Activated naive CD4-positive, alpha-beta T cell treated with anti-CD3 and anti-CD28 coated beads, Interleukin-2, amount 50 U/mL, for 24 hours (primary cell): Measurements from ENCODE around the gene DDX17.
A peak's percentile ranks its signal among the peaks of the same experiment; 100 is the strongest.

Experiments
- H3K27ac Mint-ChIP-seq: one replicate; pipeline ENCODE4 v1.8.0; 2021; ENCODE audit warnings: mild to moderate bottlenecking, mixed read lengths
- H3K27me3 Mint-ChIP-seq: one replicate; pipeline ENCODE4 v1.8.0; 2021; ENCODE audit warnings: mixed read lengths
- H3K36me3 Mint-ChIP-seq: one replicate; pipeline ENCODE4 v1.8.0; 2021; ENCODE audit warnings: mixed read lengths
- H3K4me1 Mint-ChIP-seq: one replicate; pipeline ENCODE4 v1.8.0; 2021; ENCODE audit warnings: mixed read lengths
- H3K4me3 Mint-ChIP-seq: one replicate; pipeline ENCODE4 v1.8.0; 2021; ENCODE audit warnings: mild to moderate bottlenecking, mixed read lengths
- H3K9me3 Mint-ChIP-seq: one replicate; pipeline ENCODE4 v1.8.0; 2021; ENCODE audit warnings: mixed read lengths

DDX17 gene

DNA sequence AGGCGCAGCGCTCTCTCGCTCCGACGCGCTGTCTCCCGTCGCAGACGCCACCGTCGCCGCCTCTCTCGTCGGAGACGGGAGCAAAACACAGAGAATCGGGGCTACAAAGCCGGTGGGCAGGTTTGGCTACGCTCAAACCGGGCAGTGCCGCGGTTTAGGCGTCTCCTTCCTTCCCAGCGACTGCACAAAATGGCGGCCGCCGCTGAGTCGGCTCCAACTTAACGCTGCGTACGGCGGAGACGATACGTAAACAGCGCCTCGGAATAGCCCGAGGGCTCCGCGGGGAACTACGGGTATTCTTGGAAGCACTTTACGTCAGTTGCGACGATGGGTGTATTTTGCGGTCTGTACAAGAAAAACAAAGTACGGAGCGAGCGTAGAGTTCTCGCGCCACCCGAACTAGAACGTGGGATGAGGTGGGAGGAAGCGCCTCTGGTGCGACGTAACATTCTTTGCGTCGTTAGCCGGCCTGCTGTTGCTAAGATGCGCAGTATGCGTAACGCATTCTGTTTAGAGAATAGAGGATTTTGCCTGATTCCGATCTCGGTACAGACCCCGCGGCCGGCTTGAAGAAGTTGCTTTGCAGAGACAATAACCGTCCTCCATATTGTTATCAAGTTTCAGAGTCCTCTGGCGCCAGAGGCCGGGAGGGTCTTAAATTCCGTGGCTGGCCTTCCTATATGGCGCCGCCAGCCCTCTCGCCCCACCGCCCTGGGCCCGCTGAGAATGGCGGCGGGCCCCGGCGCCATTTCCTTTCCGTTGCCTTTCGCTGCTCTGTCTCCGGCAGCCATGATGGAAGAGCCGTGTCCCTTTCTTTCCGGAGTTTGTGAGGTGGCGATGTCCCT, at the start of gene DDX17:
Gene DDX17 (minus strand): TSS at position 194 of the 845 bp plus-strand sequence.
- peak within 1 kb of the TSS; percentile 99 for H3K4me3 Mint-ChIP-seq
- H3K36me3 Mint-ChIP-seq = peaks cover 17% of the 10 kb centered on the region
- H3K9me3 Mint-ChIP-seq = no peaks in the 10 kb centered on the region
- no peaks in the 10 kb centered on the region for H3K27me3 Mint-ChIP-seq
- H3K27ac Mint-ChIP-seq = peak within 1 kb of the TSS; percentile 100
- H3K4me1 Mint-ChIP-seq = peaks cover 51% of the 10 kb centered on the region

DNA sequence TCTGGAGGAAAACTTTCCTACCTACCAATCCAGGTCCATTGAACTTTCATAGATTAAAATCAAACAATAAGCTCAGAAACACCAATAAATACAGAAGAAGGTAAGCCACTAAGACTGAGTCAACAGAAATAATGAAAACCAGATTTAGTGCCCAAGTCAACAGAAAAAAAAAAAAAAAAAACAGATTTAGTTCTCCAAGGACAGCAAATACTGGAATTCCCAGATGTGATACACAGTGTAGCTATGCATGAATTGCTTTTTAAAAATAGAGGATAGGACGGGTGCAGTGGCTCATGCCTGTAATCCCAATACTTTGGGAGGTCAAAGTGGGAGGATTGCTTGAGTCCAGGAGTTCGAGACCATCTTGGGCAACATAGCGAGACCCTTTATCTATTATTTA, 48.2 kb upstream of the DDX17 start:
- H3K4me1 Mint-ChIP-seq = no peaks in the 10 kb centered on the region
- no peaks in the 10 kb centered on the region for H3K9me3 Mint-ChIP-seq
- no peaks in the 10 kb centered on the region for H3K27me3 Mint-ChIP-seq
- no peaks in the 10 kb centered on the region for H3K36me3 Mint-ChIP-seq
- no peak overlapping the region for H3K27ac Mint-ChIP-seq
- no peak overlapping the region for H3K4me3 Mint-ChIP-seq

DNA sequence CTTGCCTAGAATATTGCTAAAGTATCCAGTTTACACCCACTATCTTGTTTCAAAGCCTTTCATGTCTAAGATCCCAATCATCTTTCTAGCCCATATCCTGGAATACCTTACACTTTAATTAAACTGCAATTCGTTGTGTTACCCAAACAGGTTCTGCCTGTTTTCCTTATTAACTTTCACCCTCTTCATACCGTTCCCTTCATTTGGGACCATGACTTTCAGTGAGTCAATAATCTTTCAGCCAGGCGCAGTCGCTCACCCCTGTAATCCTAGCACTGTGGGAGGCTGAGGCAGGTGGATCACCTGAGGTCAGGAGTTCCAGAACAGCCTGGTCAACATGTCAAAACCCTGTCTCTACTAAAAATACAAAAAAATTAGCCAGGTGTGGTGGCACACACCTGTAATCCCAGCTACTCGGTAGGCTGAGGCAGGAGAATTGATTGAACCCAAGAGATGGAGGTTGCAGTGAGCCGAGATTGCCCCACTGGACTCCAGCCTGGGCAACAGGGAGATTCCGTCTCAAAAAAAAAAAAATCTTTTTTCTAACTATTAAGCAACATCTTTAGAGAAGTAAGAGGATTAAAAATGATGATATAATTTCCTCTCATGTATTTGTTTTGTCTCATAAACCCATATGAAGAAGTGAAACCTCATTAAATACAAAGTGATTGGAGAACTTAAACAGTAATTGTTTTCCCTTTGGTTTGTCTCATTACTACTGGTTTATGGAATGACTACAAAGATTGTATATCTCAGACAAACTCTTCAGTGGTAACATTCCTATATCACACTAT, 43.2 kb upstream of the DDX17 start:
- H3K9me3 Mint-ChIP-seq = no peaks in the 10 kb centered on the region
- no peaks in the 10 kb centered on the region for H3K36me3 Mint-ChIP-seq
- no peak overlapping the region for H3K4me3 Mint-ChIP-seq
- H3K27me3 Mint-ChIP-seq = no peaks in the 10 kb centered on the region
- no peak overlapping the region for H3K27ac Mint-ChIP-seq
- H3K4me1 Mint-ChIP-seq = no peaks in the 10 kb centered on the region

GRCh38 chr22:38540701-38541100, 34.6 kb upstream of the DDX17 start:
- Mint-ChIP-seq H3K9me3 (no peaks in the 10 kb centered on the region), H3K27me3 (no peaks in the 10 kb centered on the region), H3K4me3 (no peak overlapping the region), H3K4me1 (no peaks in the 10 kb centered on the region), H3K27ac (no peak overlapping the region), H3K36me3 (peaks cover 3% of the 10 kb centered on the region)

GRCh38 chr22:38531251-38531938, 25.3 kb upstream of the DDX17 start:
- Mint-ChIP-seq H3K9me3 (no peaks in the 10 kb centered on the region), H3K27me3 (no peaks in the 10 kb centered on the region), H3K4me3 (peak overlapping the region; percentile 78), H3K36me3 (no peaks in the 10 kb centered on the region), H3K27ac (peak overlapping the region; percentile 94), H3K4me1 (peaks cover 15% of the 10 kb centered on the region)

DNA sequence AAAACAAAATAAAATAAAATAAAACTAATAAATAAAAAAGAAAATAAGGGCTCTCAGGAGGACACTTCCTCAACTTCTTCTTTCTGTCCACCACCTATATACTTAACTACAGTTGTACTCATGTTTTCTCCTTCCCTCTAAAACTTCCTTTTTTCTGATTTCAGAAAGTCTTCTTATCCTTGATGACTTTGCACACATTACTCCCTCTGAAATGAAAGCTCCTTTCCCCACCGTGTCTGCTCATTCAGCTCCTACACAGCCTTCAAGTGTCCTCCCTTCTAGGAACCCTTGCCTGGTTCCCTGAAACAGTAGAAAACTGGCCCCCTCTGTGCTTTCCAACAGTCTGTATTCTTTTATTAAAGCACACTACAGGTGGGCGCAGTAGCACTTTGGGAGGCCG, 18.3 kb upstream of the DDX17 start:
- Mint-ChIP-seq H3K4me3 (no peak overlapping the region), H3K27me3 (peaks cover 2% of the 10 kb centered on the region), H3K27ac (no peak overlapping the region), H3K4me1 (peaks cover 3% of the 10 kb centered on the region), H3K36me3 (no peaks in the 10 kb centered on the region), H3K9me3 (no peaks in the 10 kb centered on the region)

DNA sequence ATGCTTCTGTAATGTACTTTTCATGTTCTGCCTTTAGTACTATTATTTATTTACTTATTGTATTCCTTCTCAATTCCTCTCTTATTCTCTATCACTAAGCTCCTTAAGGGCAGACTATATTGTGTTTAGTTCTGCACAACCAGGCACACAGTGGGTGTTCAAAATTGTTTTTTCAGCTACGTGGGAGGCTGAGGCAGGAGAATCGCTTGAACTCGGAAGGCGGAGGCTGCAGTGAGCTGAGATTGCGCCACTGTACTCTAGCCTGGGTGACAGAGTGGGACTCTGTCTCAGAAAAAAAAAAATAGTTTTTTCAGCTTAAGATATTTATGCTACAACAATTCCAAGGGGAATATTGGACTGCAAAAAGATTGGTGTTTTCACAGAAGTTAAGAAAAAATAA, 17.4 kb upstream of the DDX17 start:
- no peaks in the 10 kb centered on the region for H3K4me1 Mint-ChIP-seq
- peaks cover 2% of the 10 kb centered on the region for H3K27me3 Mint-ChIP-seq
- H3K4me3 Mint-ChIP-seq = no peak overlapping the region
- no peaks in the 10 kb centered on the region for H3K9me3 Mint-ChIP-seq
- no peak overlapping the region for H3K27ac Mint-ChIP-seq
- H3K36me3 Mint-ChIP-seq = no peaks in the 10 kb centered on the region

- H3K4me3 Mint-ChIP-seq = no peak overlapping the region
- H3K4me1 Mint-ChIP-seq = no peaks in the 10 kb centered on the region
- no peak overlapping the region for H3K27ac Mint-ChIP-seq
- peaks cover 2% of the 10 kb centered on the region for H3K27me3 Mint-ChIP-seq
- H3K9me3 Mint-ChIP-seq = no peaks in the 10 kb centered on the region
- H3K36me3 Mint-ChIP-seq = no peaks in the 10 kb centered on the region
These were observed 16.9 kb upstream of the DDX17 start for GRCh38 chr22:38523029-38523428.

GRCh38 chr22:38519453-38520250, 13.5 kb upstream of the DDX17 start:
- peaks cover 2% of the 10 kb centered on the region for H3K27me3 Mint-ChIP-seq
- no peak overlapping the region for H3K27ac Mint-ChIP-seq
- no peaks in the 10 kb centered on the region for H3K4me1 Mint-ChIP-seq
- H3K9me3 Mint-ChIP-seq = no peaks in the 10 kb centered on the region
- no peak overlapping the region for H3K4me3 Mint-ChIP-seq
- no peaks in the 10 kb centered on the region for H3K36me3 Mint-ChIP-seq

- Mint-ChIP-seq H3K4me1 (no peaks in the 10 kb centered on the region), H3K36me3 (no peaks in the 10 kb centered on the region)
These were observed 12.5 kb upstream of the DDX17 start for GRCh38 chr22:38518620-38519019.

DNA sequence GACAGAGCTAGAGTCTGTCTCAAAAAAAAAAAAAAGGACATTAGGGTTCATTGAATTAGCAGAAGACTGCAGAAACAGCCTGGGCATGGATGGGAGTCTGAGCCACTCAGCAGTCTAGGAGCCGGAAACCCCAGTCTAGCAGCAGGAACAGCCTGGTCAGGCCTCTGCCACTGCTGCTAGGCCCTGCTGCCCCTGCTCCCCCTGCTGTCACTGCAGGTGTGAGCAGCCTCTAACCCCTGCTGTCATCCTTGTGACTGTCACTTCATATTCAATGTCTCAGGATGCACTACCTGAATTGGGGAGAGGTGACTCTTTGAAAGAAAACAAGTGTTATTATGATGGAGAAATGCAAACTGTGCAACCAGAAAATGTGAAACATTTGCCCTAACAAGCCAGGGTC, 7.0 kb upstream of the DDX17 start:
- Mint-ChIP-seq H3K4me3 (no peak overlapping the region), H3K27me3 (no peaks in the 10 kb centered on the region), H3K9me3 (no peaks in the 10 kb centered on the region), H3K4me1 (peaks cover 10% of the 10 kb centered on the region), H3K36me3 (no peaks in the 10 kb centered on the region), H3K27ac (no peak overlapping the region)

More at GRCh38 chr22:38518620-38519019, 12.5 kb upstream of the DDX17 start:
- no peak overlapping the region for H3K27ac Mint-ChIP-seq
- H3K9me3 Mint-ChIP-seq = no peaks in the 10 kb centered on the region
- no peaks in the 10 kb centered on the region for H3K27me3 Mint-ChIP-seq
- H3K4me3 Mint-ChIP-seq = no peak overlapping the region

DNA sequence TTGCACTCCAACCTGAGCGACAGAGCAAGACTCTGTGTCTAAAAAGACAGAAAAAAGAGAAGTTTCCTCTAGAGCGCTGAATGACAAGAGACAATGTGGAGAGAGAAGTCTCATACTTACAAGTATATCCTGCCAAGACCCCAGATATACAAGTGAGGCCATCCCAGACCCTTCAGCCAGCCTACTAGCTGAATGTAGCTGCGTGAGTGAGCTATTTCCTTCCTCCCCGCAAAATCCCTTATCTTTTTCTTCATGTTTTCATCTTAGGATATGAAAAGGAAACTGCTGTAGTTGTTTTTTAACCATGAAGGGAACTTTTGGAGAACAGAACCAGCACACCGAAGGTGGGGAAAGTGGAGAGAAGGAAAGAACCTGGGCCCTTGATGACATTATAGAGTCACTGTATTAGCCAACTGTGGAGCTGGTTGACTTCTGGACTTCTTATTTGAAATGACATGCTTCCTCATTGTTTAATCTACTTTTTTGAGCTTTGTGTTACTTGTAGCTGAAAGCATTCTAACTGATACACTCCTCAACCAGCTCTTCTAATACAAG, 4.4 kb upstream of the DDX17 start:
- no peak overlapping the region for H3K27ac Mint-ChIP-seq
- H3K4me1 Mint-ChIP-seq = peaks cover 21% of the 10 kb centered on the region
- H3K9me3 Mint-ChIP-seq = no peaks in the 10 kb centered on the region
- H3K36me3 Mint-ChIP-seq = peaks cover 2% of the 10 kb centered on the region
- H3K4me3 Mint-ChIP-seq = no peak overlapping the region
- no peaks in the 10 kb centered on the region for H3K27me3 Mint-ChIP-seq

- Mint-ChIP-seq H3K27ac (peak overlapping the region; percentile 100), H3K4me1 (peaks cover 56% of the 10 kb centered on the region), H3K36me3 (peaks cover 19% of the 10 kb centered on the region), H3K27me3 (no peaks in the 10 kb centered on the region), H3K9me3 (no peaks in the 10 kb centered on the region), H3K4me3 (peak overlapping the region; percentile 99)
These were observed 482 bp downstream of the DDX17 start for GRCh38 chr22:38505541-38506117.

GRCh38 chr22:38504731-38505540, 1.2 kb downstream of the DDX17 start:
- Mint-ChIP-seq H3K36me3 (peaks cover 19% of the 10 kb centered on the region), H3K9me3 (no peaks in the 10 kb centered on the region), H3K4me3 (peak overlapping the region; percentile 94), H3K27me3 (no peaks in the 10 kb centered on the region), H3K4me1 (peaks cover 60% of the 10 kb centered on the region), H3K27ac (peak overlapping the region; percentile 98)
